Measurements from ENCODE around the gene CD28. TPM values are rescaled to one million over a fixed set of nuclear protein-coding genes. Genes with fewer than 3 reads are reported as not detected.

CD28 gene
- total RNA-seq, 1 donor from 2014 or later: 59.3 TPM

DNA sequence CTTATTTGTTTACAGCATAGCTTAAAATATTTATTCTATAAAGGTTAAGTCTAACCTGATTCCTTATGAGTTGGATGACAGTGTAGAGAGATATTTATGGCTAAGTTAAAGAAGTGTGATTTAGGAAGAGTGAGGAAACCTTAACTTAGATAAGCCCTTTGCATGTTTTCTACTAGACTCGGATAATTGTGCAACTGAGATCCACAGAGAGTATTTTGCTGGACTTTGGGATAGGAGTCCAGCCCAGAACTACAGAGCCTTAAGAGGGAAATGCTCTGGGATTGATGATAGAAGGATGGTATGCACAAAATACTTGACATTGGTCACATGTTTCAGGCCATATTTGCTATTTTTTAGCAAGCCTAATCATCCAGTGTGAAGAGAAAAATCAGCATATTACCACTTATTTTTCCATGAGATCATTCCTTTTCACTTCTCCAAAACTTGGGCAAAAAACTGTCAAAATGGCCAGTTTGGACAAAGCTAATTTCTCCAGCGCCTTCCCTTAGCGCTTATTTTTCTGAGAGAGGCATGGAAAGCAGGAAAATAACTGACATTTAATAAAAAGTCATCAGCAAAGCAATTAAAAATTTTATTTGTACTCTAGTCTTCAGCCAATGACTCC is 3.1 kb downstream of the CD28 start:
- no peak for DNase-seq (ENCODE audit: low spot score)
- intact Hi-C loops (cut with micrococcal nuclease): loop anchor here (1.0 to 5.0 kb wide), 6 partner anchors 17 to 228 kb away; partner anchors contain the start of gene ICOS
- H3K4me3 Mint-ChIP-seq (ENCODE audit: low read depth): peak overlapping the region; percentile 89
- peaks cover 78% of the 10 kb centered on the region for H3K4me1 Mint-ChIP-seq (ENCODE audit: low read depth)
- no peaks in the 10 kb centered on the region for H3K9me3 Mint-ChIP-seq
- H3K27me3 Mint-ChIP-seq (ENCODE audit: low read depth): no peaks in the 10 kb centered on the region
- peaks cover 56% of the 10 kb centered on the region for H3K36me3 Mint-ChIP-seq (ENCODE audit: low read depth)
- peak overlapping the region; percentile 100 for H3K27ac Mint-ChIP-seq

DNA sequence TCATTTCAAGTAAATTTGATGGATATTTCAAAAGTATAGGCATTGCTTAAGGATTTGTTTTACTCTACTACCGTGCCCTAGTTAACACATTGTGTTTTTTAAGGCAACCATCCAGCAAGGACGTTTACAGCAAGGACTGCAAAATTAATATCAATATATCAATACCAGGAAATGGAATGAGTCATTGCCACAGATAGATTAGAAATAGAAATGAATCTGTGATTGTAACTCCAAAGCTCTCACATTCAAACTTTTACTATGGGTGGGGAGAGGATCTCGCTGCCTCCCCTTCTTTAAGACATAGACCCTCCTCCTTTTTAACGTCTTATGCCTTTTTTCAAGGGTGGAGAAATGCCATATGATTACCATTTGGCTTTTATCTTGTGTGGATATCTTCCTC is 3.8 kb downstream of the CD28 start:
- H3K36me3 Mint-ChIP-seq (ENCODE audit: low read depth): peaks cover 58% of the 10 kb centered on the region
- no peak for DNase-seq (ENCODE audit: low spot score)
- peak overlapping the region; percentile 100 for H3K27ac Mint-ChIP-seq
- no peaks in the 10 kb centered on the region for H3K9me3 Mint-ChIP-seq
- peak overlapping the region; percentile 89 for H3K4me3 Mint-ChIP-seq (ENCODE audit: low read depth)
- intact Hi-C loops (cut with micrococcal nuclease): loop anchor here (1.0 to 2.0 kb wide), 3 partner anchors 17 to 53 kb away; no protein-coding TSS in a partner anchor
- H3K27me3 Mint-ChIP-seq (ENCODE audit: low read depth): no peaks in the 10 kb centered on the region
- H3K4me1 Mint-ChIP-seq (ENCODE audit: low read depth): peaks cover 76% of the 10 kb centered on the region

- peaks cover 65% of the 10 kb centered on the region for H3K36me3 Mint-ChIP-seq (ENCODE audit: low read depth)
- no peaks in the 10 kb centered on the region for H3K9me3 Mint-ChIP-seq
- peak overlapping the region; percentile 89 for H3K4me3 Mint-ChIP-seq (ENCODE audit: low read depth)
Measured at GRCh38 chr2:203710952-203711351, 4.5 kb downstream of the CD28 start.

DNA sequence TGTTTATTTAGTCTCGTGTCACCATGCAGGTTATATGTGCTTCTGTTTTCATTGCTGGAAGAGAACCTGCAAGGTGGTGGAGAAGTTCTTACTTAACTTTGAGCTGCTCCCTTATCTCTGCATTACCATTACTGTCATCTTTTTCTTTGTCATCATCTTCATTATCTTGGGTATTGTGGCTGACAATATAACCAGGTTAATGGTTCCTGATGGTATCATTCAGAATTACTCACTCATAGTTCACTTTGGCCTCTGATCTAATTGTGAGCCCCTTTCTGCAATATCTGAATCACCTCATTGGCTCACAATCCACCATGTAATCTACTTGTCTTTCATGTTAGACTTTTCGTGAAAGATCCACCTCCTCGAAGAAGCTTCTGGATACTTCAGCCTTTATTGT is 5.0 kb downstream of the CD28 start:
- intact Hi-C loops (cut with micrococcal nuclease): loop anchor here (1.0 to 2.0 kb wide), 4 partner anchors 9 to 71 kb away; no protein-coding TSS in a partner anchor
- Mint-ChIP-seq H3K4me1 (ENCODE audit: low read depth) (peaks cover 76% of the 10 kb centered on the region), H3K4me3 (ENCODE audit: low read depth) (peak overlapping the region; percentile 89), H3K27me3 (ENCODE audit: low read depth) (no peaks in the 10 kb centered on the region), H3K9me3 (no peaks in the 10 kb centered on the region), H3K36me3 (ENCODE audit: low read depth) (peaks cover 70% of the 10 kb centered on the region), H3K27ac (peak overlapping the region; percentile 100)
- DNase-seq (ENCODE audit: low spot score): no peak

More at GRCh38 chr2:203710952-203711351, 4.5 kb downstream of the CD28 start:
- H3K27me3 Mint-ChIP-seq (ENCODE audit: low read depth): no peaks in the 10 kb centered on the region
- no peak for DNase-seq (ENCODE audit: low spot score)
- intact Hi-C loops (cut with micrococcal nuclease): loop anchor here (1.0 to 2.0 kb wide), 6 partner anchors 9 to 71 kb away; no protein-coding TSS in a partner anchor
- H3K27ac Mint-ChIP-seq: peak overlapping the region; percentile 100
- H3K4me1 Mint-ChIP-seq (ENCODE audit: low read depth): peaks cover 76% of the 10 kb centered on the region

- H3K36me3 Mint-ChIP-seq (ENCODE audit: low read depth): peaks cover 70% of the 10 kb centered on the region
- DNase-seq (ENCODE audit: low spot score): no peak
- H3K9me3 Mint-ChIP-seq: no peaks in the 10 kb centered on the region
- peak overlapping the region; percentile 17 for H3K4me3 Mint-ChIP-seq (ENCODE audit: low read depth)
- H3K27ac Mint-ChIP-seq: peak overlapping the region; percentile 67
- H3K27me3 Mint-ChIP-seq (ENCODE audit: low read depth): no peaks in the 10 kb centered on the region
- H3K4me1 Mint-ChIP-seq (ENCODE audit: low read depth): peaks cover 85% of the 10 kb centered on the region
- intact Hi-C loops (cut with micrococcal nuclease): no loop called here
Measured at GRCh38 chr2:203713381-203713780, 6.9 kb downstream of the CD28 start.

DNA sequence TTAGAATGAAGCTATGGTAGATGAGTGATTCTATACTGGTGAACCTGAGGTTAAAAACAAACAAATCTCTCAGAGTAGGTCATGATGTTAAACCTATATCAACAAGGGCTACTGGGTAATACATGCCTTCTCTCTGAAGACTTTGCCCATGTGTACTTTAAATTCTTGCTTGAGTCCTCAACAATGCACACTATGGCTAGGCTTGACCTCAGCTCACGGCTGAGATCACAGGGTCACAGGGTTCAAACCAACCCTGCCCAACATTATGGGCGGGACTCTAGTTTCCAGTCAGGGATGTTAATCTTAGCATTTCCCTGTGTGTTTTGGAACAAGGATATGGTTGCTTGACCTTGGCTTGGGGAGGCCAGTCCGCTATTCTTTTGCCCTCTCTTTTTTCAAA is 7.7 kb downstream of the CD28 start:
- DNase-seq (ENCODE audit: low spot score): no peak
- Mint-ChIP-seq H3K36me3 (ENCODE audit: low read depth) (peaks cover 72% of the 10 kb centered on the region), H3K9me3 (no peaks in the 10 kb centered on the region), H3K27ac (peak overlapping the region; percentile 67), H3K4me1 (ENCODE audit: low read depth) (peaks cover 89% of the 10 kb centered on the region), H3K4me3 (ENCODE audit: low read depth) (peak overlapping the region; percentile 17), H3K27me3 (ENCODE audit: low read depth) (no peaks in the 10 kb centered on the region)
- intact Hi-C loops (cut with micrococcal nuclease): no loop called here

GRCh38 chr2:203715744-203716143 is 9.3 kb downstream of the CD28 start:
- H3K4me3 Mint-ChIP-seq (ENCODE audit: low read depth): peak overlapping the region; percentile 31
- peak overlapping the region; percentile 78 for H3K27ac Mint-ChIP-seq
- DNase-seq (ENCODE audit: low spot score): no peak
- no peaks in the 10 kb centered on the region for H3K27me3 Mint-ChIP-seq (ENCODE audit: low read depth)
- H3K9me3 Mint-ChIP-seq: no peaks in the 10 kb centered on the region
- intact Hi-C loops (cut with micrococcal nuclease): no loop called here
- H3K4me1 Mint-ChIP-seq (ENCODE audit: low read depth): peaks cover 90% of the 10 kb centered on the region
- H3K36me3 Mint-ChIP-seq (ENCODE audit: low read depth): peaks cover 70% of the 10 kb centered on the region

- peak overlapping the region; percentile 91 for H3K27ac Mint-ChIP-seq
- H3K4me1 Mint-ChIP-seq (ENCODE audit: low read depth): peaks cover 93% of the 10 kb centered on the region
- peak overlapping the region; percentile 48 for H3K4me3 Mint-ChIP-seq (ENCODE audit: low read depth)
- peaks cover 73% of the 10 kb centered on the region for H3K36me3 Mint-ChIP-seq (ENCODE audit: low read depth)
- DNase-seq (ENCODE audit: low spot score): peak; percentile 66
- H3K27me3 Mint-ChIP-seq (ENCODE audit: low read depth): no peaks in the 10 kb centered on the region
- no peaks in the 10 kb centered on the region for H3K9me3 Mint-ChIP-seq
- intact Hi-C loops (cut with micrococcal nuclease): loop anchor here (1.0 kb wide), 3 partner anchors 12 to 19 kb away; no protein-coding TSS in a partner anchor
Measured at GRCh38 chr2:203718087-203718486, 11.6 kb downstream of the CD28 start.

DNA sequence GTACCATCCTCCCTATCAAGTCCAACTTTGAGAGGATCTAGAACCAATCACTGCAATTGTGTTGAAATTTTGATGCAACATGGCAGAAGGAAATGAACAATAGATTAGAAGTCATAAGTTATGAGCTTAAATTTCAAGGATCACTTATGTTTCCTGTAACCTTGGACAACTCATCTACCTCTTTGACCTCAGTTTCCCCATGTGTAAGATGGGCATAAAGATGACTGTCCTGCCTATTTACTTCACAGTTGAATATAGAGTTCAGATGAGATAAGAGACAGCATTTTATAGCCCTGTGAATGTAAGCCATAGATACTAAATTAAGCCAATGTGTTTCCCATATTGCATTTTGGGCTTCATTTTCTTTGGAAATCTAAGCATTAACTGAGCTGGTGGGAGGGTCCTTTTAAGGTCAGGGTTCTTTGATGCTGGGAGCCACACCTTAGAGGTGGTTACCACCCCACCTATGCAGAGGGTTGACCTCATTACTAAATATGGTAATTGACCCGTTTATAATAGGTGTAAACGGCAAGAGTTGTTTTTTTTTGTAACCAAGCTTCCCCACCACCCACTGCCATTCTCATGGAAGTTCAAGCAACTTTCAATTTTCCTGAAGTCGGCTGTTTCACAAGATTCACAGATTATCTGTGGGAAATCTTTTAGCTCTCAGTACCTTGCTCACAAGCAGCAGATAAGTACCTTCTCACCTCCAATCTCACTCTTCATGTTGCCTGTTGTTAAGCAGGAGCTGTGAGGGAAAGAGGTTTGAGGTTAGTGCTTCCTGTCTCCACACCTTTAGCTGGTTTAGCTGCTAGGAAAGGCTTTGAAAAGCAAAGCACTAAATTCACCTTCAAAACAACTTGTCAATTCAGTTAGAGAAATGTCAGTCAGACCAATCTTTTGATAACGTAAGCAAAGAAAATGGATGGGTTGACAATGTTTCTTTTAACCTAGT is 13.3 kb downstream of the CD28 start:
- no peaks in the 10 kb centered on the region for H3K27me3 Mint-ChIP-seq (ENCODE audit: low read depth)
- peaks cover 4% of the 10 kb centered on the region for H3K9me3 Mint-ChIP-seq
- H3K4me3 Mint-ChIP-seq (ENCODE audit: low read depth): peak overlapping the region; percentile 71
- intact Hi-C loops (cut with micrococcal nuclease): loop anchor here (1.0 kb wide), 1 partner anchor 8 kb away; no protein-coding TSS in a partner anchor
- peaks cover 67% of the 10 kb centered on the region for H3K36me3 Mint-ChIP-seq (ENCODE audit: low read depth)
- H3K27ac Mint-ChIP-seq: peak overlapping the region; percentile 91
- H3K4me1 Mint-ChIP-seq (ENCODE audit: low read depth): peaks cover 84% of the 10 kb centered on the region
- no peak for DNase-seq (ENCODE audit: low spot score)

GRCh38 chr2:203720915-203721672 is 14.7 kb downstream of the CD28 start:
- peak overlapping the region; percentile 55 for H3K4me3 Mint-ChIP-seq (ENCODE audit: low read depth)
- H3K36me3 Mint-ChIP-seq (ENCODE audit: low read depth): peaks cover 63% of the 10 kb centered on the region
- H3K9me3 Mint-ChIP-seq: peaks cover 4% of the 10 kb centered on the region
- DNase-seq (ENCODE audit: low spot score): no peak
- no peaks in the 10 kb centered on the region for H3K27me3 Mint-ChIP-seq (ENCODE audit: low read depth)
- intact Hi-C loops (cut with micrococcal nuclease): loop anchor here (1.0 kb wide), 1 partner anchor 10 kb away; no protein-coding TSS in a partner anchor
- H3K4me1 Mint-ChIP-seq (ENCODE audit: low read depth): peaks cover 75% of the 10 kb centered on the region
- peak overlapping the region; percentile 91 for H3K27ac Mint-ChIP-seq

DNA sequence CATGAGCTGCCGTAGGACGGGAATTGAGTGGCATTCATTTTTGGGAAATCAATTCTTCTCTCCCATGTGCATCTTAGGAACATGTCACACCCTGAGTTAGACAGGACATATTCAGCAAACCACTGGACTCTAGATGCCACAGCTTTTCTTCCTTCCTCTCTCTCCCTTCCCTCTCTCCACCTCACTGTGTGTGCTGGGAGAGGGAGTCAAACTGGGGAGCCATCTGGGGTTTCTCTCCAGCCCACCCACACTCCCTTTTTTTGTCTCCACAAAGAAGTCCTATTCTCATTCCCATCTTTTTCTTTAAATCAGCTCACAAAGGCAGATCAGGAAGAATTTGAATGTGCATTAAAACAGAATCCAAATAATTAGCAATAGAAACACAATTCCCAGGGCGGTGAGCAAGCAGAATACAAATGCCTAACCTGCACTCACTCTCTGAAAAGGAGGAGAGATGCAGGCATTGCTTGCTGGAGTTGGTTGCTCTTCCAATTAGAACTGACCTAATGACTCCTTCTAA is 15.4 kb downstream of the CD28 start:
- Mint-ChIP-seq H3K36me3 (ENCODE audit: low read depth) (peaks cover 65% of the 10 kb centered on the region), H3K4me1 (ENCODE audit: low read depth) (peaks cover 73% of the 10 kb centered on the region), H3K27me3 (ENCODE audit: low read depth) (no peaks in the 10 kb centered on the region), H3K27ac (peak overlapping the region; percentile 91), H3K9me3 (peaks cover 4% of the 10 kb centered on the region), H3K4me3 (ENCODE audit: low read depth) (peak overlapping the region; percentile 55)
- no peak for DNase-seq (ENCODE audit: low spot score)
- intact Hi-C loops (cut with micrococcal nuclease): no loop called here

DNA sequence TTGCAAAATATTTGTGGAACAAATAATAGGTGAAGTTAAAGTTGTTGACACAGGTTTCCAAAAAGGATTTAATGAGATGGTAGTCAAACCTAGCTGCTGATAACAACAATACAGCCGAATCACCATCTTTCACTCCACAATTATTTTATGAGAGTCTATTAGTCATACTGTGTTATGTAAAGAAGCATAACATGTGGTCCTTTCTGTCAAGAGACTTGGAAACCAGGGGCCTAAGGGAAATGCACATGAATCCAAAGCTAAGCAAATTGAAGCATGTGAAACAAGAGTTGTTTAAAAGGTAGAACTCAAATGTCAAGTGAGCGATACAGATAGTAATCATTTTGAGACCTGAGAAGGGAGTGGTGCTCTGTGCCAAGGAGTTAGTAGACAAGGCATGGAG is 16.0 kb downstream of the CD28 start:
- H3K9me3 Mint-ChIP-seq: peaks cover 4% of the 10 kb centered on the region
- peak overlapping the region; percentile 91 for H3K27ac Mint-ChIP-seq
- intact Hi-C loops (cut with micrococcal nuclease): no loop called here
- no peak overlapping the region for H3K4me3 Mint-ChIP-seq (ENCODE audit: low read depth)
- H3K36me3 Mint-ChIP-seq (ENCODE audit: low read depth): peaks cover 67% of the 10 kb centered on the region
- H3K4me1 Mint-ChIP-seq (ENCODE audit: low read depth): peaks cover 72% of the 10 kb centered on the region
- no peaks in the 10 kb centered on the region for H3K27me3 Mint-ChIP-seq (ENCODE audit: low read depth)
- DNase-seq (ENCODE audit: low spot score): no peak
